Hepatocyte (in vitro differentiated cells): Measurements from ENCODE around the gene RELB. TPM values are rescaled to one million over a fixed set of nuclear protein-coding genes. Genes with fewer than 3 reads are reported as not detected.

Source experiments
- DNase-seq: peaks from one replicate; pipeline ENCODE4 v3.0.0-alpha.2; 2016; ENCODE audit warnings: low spot score
- H2AFZ ChIP-seq: fragments of 200-600 bp; sonication (generic); 2 replicates; pipeline ENCODE4 v1.6.0; 2016; ENCODE audit warnings: antibody characterized with exemption, mild to moderate bottlenecking
- H3K27ac ChIP-seq: fragments of 200-600 bp; sonication (generic); 2 replicates; pipeline ENCODE4 v1.5.1; 2016; ENCODE audit warnings: mild to moderate bottlenecking
- H3K27me3 ChIP-seq: fragments of 200-600 bp; sonication (generic); 2 replicates; pipeline ENCODE4 v1.6.1; 2016
- H3K36me3 ChIP-seq: fragments of 200-600 bp; sonication (generic); replicated peaks from 2 replicates; pipeline ENCODE4 v1.5.1; 2016; ENCODE audit warnings: low read depth; ENCODE audit not compliant: insufficient read depth
- H3K4me1 ChIP-seq: fragments of 200-600 bp; sonication (generic); 2 replicates; pipeline ENCODE4 v1.5.1; 2016; ENCODE audit warnings: mild to moderate bottlenecking, moderate library complexity; ENCODE audit not compliant: insufficient read depth
- H3K4me2 ChIP-seq: fragments of 200-600 bp; sonication (generic); 2 replicates; pipeline ENCODE4 v1.6.0; 2016
- H3K4me3 ChIP-seq: fragments of 200-600 bp; sonication (generic); 2 replicates; pipeline ENCODE4 v1.5.1; 2016; ENCODE audit warnings: mild to moderate bottlenecking
- H3K79me2 ChIP-seq: fragments of 200-600 bp; sonication (generic); 2 replicates; pipeline ENCODE4 v1.6.0; 2017; ENCODE audit warnings: mild to moderate bottlenecking
- H3K9me2 ChIP-seq: fragments of 200-600 bp; sonication (generic); replicated peaks from 2 replicates; pipeline ENCODE4 v1.6.0; 2017; ENCODE audit warnings: mild to moderate bottlenecking; ENCODE audit not compliant: insufficient read depth
- H3K9me3 ChIP-seq: fragments of 200-600 bp; sonication (generic); 2 replicates; pipeline ENCODE4 v1.5.1; 2016; ENCODE audit warnings: low read depth, mild to moderate bottlenecking
- H4K20me1 ChIP-seq: fragments of 200-600 bp; sonication (generic); 2 replicates; pipeline ENCODE4 v1.6.0; 2016; ENCODE audit warnings: mild to moderate bottlenecking; ENCODE audit not compliant: insufficient read depth, poor library complexity, severe bottlenecking
- EZH2 ChIP-seq: fragments of 200-600 bp; sonication (generic); IDR thresholded peaks from 2 replicates; pipeline ENCODE4 v1.6.1; 2016; ENCODE audit warnings: antibody characterized with exemption, mild to moderate bottlenecking, borderline replicate concordance
- EZH2phosphoT487 ChIP-seq: fragments of 200-600 bp; sonication (generic); IDR thresholded peaks from one replicate; pipeline ENCODE4 v1.6.1; 2018; ENCODE audit warnings: antibody characterized with exemption, mild to moderate bottlenecking, low read depth, moderate library complexity; ENCODE audit not compliant: unreplicated experiment, severe bottlenecking
- WGBS: methylation state at CpG from one replicate; pipeline ENCODE4 v1.1.6; 2016; ENCODE audit warnings: low lambda C conversion rate; ENCODE audit errors: missing lambda C conversion rate; 5-methylcytosine and 5-hydroxymethylcytosine counted together
- polyA plus RNA-seq: library from polyadenylated mRNA; unstranded; fragments of >200 nt; fragmentation: Nextera tagmentation; extraction: Ambion mirVana; gene quantifications from 2 replicates; pipeline ENCODE4 v1.2.1, GENCODE V29; 2016
- total RNA-seq: library from RNA; depleted of rRNA; stranded (reverse); fragments of >200 nt; gene quantifications from 2 replicates; pipeline ENCODE4 v1.2.3, GENCODE V29; 2014
- TF ChIP-seq, protein P1 (sequence below): fragments of 200-600 bp; sonication (generic); IDR thresholded peaks from 2 replicates; pipeline ENCODE4 v1.5.1; 2016; ENCODE audit warnings: antibody characterized with exemption, mild to moderate bottlenecking; ENCODE audit not compliant: poor library complexity

RELB gene
- total and polyA plus RNA-seq, 2 experiments from 2014 or later, result 6.3 to 9.1 TPM

DNA sequence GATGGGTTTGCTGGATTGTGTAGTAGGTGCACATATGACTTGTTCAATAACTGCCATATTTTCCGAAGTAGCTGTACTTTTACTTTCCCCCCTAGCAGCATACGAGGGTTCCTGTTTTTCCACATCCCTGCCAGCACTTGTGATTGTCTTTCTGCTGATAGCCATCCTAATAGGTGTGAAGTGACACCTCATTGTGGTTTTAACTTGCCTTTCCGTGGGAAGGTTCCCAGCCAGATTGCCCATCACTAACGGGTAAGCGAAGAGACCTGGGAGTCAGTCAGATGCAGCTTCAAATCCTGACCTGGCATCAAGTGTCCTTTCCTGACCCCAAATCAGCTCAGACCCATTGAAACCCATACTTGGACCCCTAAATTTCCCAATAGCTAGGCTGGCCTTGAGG is 41.6 kb upstream of the RELB start:
- Histone ChIP-seq H3K79me2 (peaks cover 73% of the 10 kb centered on the region), H3K9me2 (no peaks in the 10 kb centered on the region), H3K9me3 (no peaks in the 10 kb centered on the region), H3K4me3 (no peak overlapping the region), H3K4me2 (no peak overlapping the region), H3K27ac (no peak overlapping the region), H3K36me3 (no peaks in the 10 kb centered on the region), H2AFZ (no peak overlapping the region), H4K20me1 (peaks cover 48% of the 10 kb centered on the region), H3K4me1 (peaks cover 8% of the 10 kb centered on the region), H3K27me3 (no peaks in the 10 kb centered on the region)
- TF ChIP-seq, protein P1, sequence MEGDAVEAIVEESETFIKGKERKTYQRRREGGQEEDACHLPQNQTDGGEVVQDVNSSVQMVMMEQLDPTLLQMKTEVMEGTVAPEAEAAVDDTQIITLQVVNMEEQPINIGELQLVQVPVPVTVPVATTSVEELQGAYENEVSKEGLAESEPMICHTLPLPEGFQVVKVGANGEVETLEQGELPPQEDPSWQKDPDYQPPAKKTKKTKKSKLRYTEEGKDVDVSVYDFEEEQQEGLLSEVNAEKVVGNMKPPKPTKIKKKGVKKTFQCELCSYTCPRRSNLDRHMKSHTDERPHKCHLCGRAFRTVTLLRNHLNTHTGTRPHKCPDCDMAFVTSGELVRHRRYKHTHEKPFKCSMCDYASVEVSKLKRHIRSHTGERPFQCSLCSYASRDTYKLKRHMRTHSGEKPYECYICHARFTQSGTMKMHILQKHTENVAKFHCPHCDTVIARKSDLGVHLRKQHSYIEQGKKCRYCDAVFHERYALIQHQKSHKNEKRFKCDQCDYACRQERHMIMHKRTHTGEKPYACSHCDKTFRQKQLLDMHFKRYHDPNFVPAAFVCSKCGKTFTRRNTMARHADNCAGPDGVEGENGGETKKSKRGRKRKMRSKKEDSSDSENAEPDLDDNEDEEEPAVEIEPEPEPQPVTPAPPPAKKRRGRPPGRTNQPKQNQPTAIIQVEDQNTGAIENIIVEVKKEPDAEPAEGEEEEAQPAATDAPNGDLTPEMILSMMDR, result no peak
- no peak for TF ChIP-seq EZH2
- no peak for TF ChIP-seq EZH2phosphoT487
- WGBS, result 89% methylated on average over 5 of the region's 5 CpGs
- DNase-seq, result no peak

DNA sequence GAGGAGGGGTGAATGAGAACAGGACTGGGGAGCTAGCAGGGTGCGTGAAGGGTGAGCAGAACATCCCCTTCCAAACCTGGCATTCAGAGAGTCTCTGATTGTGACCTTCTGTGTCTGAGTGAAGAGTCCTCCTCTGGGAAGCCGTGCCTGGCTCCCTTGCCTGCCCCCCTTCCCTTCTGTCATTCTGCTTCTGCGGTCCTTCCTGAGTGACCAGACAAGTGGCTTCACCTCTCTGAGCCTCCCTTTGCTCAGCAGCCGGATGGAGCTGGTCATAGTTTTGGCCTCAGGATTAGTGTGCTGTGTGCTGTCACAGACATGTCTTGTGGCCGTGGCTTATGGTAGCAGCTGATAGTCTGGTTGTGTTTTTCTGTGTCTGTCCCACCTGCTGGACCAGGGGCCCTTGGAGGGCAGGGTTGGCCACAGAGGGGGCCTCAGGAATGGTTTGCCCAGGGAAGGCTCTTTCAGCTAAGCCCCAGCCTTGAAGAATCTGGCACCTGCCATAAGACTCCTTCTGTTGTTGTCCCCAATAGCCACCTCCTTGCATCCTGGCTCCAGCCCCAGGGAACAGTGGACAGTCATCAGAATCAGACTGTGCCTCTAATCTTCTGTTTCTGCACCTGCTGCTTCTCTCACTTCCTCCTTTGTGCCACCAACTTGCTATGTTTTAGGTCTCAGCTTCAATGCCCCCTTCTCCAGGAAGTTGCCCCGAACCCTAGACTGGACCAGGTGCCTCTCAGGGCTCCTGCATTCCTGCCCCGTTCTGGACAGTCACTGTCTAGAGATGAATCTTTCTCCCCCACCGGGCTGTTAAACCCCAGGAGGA is 40.1 kb upstream of the RELB start:
- Histone ChIP-seq H3K4me1 (peaks cover 8% of the 10 kb centered on the region), H3K27ac (no peak overlapping the region), H4K20me1 (peaks cover 42% of the 10 kb centered on the region), H3K4me2 (no peak overlapping the region), H3K9me2 (no peaks in the 10 kb centered on the region), H3K36me3 (no peaks in the 10 kb centered on the region), H3K9me3 (no peaks in the 10 kb centered on the region), H3K27me3 (no peaks in the 10 kb centered on the region), H3K79me2 (peaks cover 72% of the 10 kb centered on the region), H2AFZ (no peak overlapping the region), H3K4me3 (no peak overlapping the region)
- TF ChIP-seq EZH2, result no peak
- TF ChIP-seq EZH2phosphoT487, result no peak
- TF ChIP-seq, protein P1, result no peak
- 97% methylated on average over 8 of the region's 8 CpGs for WGBS
- no peak for DNase-seq

DNA sequence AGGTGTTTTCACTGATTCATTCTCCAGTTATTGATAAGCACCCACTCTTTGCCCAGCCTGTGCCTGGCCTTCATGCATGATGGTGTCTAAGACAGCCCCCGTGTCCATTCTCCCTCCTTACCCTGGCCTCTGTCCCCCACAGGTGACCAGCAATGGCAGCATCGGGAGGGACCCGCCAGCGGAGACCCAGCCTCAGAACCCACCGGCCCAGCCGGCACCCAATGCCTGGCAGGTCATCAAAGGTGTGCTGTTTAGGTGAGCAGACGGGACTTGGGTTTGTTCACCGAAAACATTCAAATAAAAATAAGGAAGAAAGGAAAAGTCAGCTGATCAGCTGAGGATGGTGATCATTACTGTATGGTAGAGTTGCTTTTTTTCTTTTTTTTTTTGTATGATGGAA is 39.4 kb upstream of the RELB start:
- Histone ChIP-seq H3K9me2 (no peaks in the 10 kb centered on the region), H3K4me1 (peaks cover 1% of the 10 kb centered on the region), H3K27ac (no peak overlapping the region), H3K27me3 (no peaks in the 10 kb centered on the region), H3K36me3 (no peaks in the 10 kb centered on the region), H3K4me2 (no peak overlapping the region), H3K4me3 (no peak overlapping the region), H3K9me3 (no peaks in the 10 kb centered on the region), H3K79me2 (peaks cover 65% of the 10 kb centered on the region), H2AFZ (no peak overlapping the region), H4K20me1 (peaks cover 35% of the 10 kb centered on the region)
- TF ChIP-seq EZH2, result no peak
- TF ChIP-seq EZH2phosphoT487, result no peak
- TF ChIP-seq, protein P1, result no peak
- no peak for DNase-seq
- WGBS, result 96% methylated on average over 8 of the region's 8 CpGs
